GM18520 (cell line): ENCODE data around the gene SLC35C1.
"Not testable (repeated sequence)": the region's sequence is repeated elsewhere in the genome, so short reads cannot be mapped to it uniquely, and the experiment has no call there.

Experiments
- ATAC-seq: cut with Tn5 transposase; IDR thresholded peaks from one replicate; pipeline ENCODE4 v1.9.1; 2021; ENCODE audit not compliant: unreplicated experiment

SLC35C1 gene

DNA sequence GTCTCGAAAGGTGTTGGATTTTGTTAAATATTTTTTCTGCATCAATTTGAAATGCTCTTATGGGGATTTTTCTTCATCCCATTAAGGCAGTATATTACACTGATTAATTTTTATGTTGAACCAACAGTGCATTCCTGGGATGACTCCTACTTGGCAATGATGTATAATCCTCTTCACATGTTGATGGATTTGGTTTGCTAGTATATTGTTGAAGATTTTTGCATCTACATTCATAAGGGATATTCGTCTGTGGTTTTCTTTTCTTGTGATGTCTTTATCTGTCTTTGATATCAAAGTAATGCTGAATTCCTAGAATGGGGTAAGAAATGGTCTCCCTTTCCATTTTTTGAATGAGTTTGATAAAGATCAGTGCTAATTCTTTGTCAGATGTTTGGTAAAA lies 18.7 kb upstream of the SLC35C1 start:
- no peak for ATAC-seq

DNA sequence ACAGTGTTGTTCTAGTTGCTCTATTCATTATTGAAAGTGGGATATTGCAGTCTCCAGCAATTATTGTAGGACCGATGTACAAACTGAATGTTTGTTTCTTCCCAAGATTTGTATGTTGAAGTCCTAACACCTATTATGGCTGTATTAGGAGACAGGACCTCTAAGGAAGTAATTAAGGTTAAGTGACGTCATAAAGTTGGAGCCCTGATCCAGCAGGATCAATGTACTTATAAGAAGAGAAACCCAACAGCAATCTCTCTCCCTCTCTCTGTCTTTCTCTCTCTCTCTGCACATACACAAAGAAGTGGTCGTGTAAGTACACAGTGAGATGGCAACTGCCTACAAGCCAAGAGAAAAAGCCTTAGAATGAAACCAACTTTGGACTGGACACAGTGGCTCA lies 16.1 kb upstream of the SLC35C1 start:
- ATAC-seq: no peak

DNA sequence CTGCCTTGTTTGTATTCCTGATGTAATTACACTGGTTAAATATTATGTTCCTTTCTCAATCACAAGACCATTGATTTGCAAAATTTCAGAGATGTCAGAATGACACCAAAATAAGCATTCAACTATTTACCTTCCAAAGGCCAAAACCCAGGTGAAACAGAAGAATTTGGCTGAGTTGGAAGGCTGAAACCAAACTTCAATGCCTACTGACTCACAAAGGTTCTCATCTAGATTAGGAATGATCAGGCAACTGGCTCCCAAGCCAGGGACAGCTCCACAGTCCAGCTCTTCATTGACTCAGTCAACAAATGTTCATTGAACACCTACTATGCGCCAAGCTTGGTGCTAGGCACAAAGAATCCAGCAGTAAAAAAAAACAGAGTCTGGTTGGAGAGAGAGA lies 13.4 kb upstream of the SLC35C1 start:
- no peak for ATAC-seq

DNA sequence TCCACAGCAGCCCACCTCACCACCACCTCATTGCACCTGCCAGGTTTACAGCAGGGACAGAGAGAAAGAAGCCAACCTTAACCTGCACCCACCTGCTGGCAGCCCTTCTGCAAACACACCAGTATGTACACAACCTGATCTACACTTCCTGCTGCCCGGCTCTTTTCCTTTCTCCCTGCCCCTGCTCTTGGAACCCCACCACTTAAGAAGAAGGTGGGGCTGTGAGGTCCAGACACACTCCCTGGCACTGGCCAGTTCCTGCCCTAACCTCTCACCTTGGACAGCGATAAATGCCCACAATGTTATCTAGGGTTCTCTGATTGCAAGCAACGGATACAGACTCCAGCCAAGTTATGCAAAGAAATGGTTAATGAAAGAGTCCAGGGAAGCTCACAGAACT lies 10.8 kb upstream of the SLC35C1 start:
- no peak for ATAC-seq

DNA sequence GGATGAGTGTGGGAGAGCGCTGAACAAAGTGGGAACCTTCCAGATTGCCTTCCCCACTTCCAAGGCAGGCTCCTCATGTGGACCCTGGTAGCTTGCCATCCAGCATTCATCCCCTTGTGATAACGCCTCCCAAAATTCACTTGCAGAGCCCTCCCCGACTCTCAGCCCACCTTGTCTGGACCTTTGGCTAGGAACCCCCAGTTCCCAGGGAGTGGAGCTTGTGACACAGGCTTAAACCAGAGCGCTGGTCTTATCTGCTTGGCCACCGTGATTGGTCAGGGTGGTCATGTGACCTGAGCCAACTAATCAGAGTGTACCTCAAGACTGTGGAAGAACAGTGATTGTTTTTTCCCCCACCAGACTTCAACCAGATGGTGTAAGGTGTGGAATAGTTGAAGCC lies 9.6 kb upstream of the SLC35C1 start:
- no peak for ATAC-seq

- no peak for ATAC-seq
These were observed 8.5 kb upstream of the SLC35C1 start for GRCh38 chr11:45796461-45796861.

- ATAC-seq: no peak
These were observed 6.0 kb upstream of the SLC35C1 start for GRCh38 chr11:45798793-45799441.

DNA sequence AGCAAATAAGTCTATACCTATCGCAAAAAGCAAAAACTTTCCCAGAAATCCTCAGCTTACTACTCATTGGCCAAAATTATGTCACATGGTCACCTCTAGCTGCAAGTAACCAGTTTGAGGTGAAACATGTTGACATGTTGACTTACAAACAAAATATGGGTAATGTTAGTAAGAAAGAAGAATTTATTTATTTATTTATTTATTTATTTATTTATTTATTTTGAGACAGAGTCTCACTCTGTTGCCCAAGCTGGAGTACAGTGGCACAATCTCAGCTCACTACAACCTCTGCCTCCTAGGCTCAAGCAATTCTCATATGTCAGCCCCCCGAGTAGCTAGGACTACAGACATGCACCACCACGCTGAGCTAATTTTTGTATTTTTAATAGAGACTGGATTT lies 5.4 kb upstream of the SLC35C1 start:
- no peak for ATAC-seq

GRCh38 chr11:45800261-45800660 lies 4.7 kb upstream of the SLC35C1 start:
- no peak for ATAC-seq

DNA sequence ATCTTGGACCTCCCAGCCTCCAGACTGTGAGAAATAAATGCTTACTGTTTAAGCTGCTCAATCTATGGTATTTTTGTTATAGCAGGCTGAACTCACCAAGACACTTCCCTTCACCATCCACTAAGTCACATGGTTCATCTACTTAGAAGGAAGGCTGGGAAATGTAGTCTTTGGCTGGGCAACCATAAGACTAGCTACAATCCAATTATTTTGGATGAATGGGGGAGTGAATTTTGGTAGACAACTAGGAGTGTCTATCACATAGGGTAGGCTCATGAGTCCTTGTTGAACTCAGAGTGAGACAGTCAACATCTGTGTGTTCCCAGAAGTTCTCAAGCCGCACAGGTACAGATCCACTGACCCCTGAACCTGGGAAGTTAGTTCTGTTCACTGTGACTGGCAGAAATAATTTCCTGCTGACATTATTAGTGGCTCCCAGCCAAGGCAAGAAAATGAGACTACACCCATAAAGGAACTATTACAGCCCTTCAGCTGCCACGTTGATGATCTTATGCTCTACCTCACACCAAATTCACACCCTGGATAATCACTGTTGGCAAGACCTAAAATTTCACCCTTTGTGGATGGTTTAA lies 3.1 kb upstream of the SLC35C1 start:
- no peak for ATAC-seq

DNA sequence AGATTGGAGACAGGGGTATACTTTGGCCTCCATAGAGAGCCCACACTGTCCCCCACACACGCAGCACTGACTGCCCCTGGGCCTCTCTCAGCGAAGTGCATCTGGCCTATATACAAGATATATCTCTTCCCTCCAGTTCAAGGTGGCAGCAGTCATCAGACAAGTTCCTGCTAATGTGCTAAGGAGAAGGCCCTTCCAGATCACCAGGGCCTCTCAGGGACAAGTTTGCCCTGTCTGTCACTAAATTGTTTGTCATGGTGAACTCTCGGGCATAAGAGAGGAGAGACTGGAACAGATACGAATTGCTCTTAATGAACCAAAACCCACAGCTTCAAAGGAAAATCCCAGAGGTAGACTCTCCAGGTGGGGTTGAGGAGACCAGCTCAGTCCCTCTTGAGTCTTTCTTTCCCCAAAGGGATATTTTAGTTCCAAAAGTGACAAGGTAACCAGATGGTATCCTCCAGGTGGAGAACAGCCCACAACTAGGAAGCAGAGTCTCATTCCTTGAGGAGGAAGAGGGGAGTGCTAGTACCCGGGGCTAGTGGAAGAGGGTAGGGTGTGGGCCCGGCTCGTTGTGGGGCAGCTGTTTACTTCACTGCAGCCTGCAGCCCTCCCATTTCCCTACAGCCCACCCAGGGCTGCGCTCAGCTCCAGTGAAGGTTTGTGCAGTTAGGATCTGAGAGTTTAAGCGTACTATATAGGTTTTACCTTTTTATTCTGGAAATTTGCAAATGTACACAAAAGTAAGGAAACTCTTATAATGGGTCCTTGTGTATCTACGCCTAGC lies 2.2 kb upstream of the SLC35C1 start:
- ATAC-seq: no peak

- no peak for ATAC-seq
These were observed 783 bp upstream of the SLC35C1 start for GRCh38 chr11:45803971-45804760.

DNA sequence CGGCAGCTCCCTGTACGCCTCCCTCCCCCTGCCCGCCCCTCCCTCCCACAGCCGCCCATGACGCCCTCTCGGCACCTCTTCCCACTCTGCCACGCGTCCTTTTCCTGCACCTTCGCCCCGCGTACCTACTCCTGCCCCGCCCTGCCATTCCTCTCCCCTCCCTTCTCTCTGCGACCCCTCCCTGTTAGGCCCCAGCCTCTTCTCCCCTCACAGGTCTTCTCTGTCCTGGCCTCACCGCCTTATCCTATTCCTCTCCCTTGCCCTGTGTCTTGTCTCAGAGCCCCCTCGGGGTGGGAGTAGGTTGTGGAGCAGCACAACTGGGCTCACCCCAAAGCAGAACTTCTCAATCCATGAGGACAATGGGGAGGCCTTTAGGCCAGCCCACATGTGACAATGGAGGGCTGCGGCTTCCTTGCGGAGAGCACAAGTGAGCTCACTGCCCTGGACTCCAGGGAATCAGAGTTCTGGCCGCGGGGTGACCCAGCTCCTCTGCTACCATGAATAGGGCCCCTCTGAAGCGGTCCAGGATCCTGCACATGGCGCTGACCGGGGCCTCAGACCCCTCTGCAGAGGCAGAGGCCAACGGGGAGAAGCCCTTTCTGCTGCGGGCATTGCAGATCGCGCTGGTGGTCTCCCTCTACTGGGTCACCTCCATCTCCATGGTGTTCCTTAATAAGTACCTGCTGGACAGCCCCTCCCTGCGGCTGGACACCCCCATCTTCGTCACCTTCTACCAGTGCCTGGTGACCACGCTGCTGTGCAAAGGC lies 539 bp downstream of the SLC35C1 start:
- no peak for ATAC-seq

- no peak for ATAC-seq
These were observed 1.4 kb downstream of the SLC35C1 start for GRCh38 chr11:45806072-45806933.

DNA sequence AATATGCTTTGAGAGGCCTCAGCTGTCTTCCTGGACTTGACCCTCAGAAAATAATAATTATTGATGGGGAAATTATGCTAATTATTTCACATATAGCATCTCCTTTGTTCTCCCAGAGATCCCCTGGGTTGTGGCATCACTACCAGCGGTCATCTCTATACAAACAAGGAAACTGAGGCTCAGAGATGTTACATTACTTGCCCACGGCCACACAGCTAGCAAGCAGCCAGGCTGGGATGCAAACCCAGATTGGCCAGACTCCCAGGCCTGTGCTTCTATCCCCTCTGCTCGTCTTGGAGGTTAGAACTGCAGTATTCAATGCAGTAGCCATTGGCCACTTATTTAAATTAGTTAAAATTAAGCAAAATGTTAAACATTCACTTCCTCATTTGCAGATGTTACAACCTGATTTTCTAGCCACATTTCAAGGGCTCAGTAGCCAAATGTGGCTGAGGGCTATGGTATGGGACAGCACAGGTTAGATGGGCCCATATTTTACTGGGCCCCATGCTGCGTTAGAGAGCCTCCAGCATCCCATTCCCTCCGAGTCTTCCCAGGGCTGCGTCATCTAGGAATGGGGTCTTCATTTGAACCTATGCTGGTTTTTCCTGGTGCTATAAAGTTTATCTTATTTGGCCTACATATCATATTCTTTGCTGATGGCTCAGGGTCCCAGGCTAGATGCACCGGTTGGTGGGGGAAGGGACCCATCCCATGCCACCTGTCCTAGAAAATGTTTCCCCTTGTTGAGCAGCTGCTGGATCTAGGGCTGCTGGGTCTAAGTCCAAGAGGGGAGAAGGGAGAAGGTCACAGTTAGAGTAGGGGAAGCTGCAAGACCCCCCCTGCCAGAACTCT lies 2.2 kb downstream of the SLC35C1 start:
- ATAC-seq: no peak

GRCh38 chr11:45807792-45808238 lies 2.9 kb downstream of the SLC35C1 start:
- no peak for ATAC-seq

- not testable (repeated sequence) for ATAC-seq
These were observed 3.5 kb downstream of the SLC35C1 start for GRCh38 chr11:45808427-45808826.

GRCh38 chr11:45809456-45810395 lies 4.8 kb downstream of the SLC35C1 start:
- ATAC-seq: no peak
